Ishikawa (cell line): ENCODE results near the gene DPYSL3.

Source experiments
- CEBPB ChIP-seq: IDR thresholded peaks from 2 replicates; pipeline ENCODE4 v1.6.1; 2012
- EP300 ChIP-seq: IDR thresholded peaks from 2 replicates; pipeline ENCODE4 v1.6.1; 2012; ENCODE audit warnings: borderline replicate concordance
- FOXM1 ChIP-seq: IDR thresholded peaks from 2 replicates; pipeline ENCODE4 v1.6.1; 2012; ENCODE audit warnings: low read depth, borderline replicate concordance
- RAD21 ChIP-seq: IDR thresholded peaks from 2 replicates; pipeline ENCODE4 v1.6.1; 2012; ENCODE audit warnings: low read depth
- TAF1 ChIP-seq: IDR thresholded peaks from 2 replicates; pipeline ENCODE4 v1.6.1; 2012; ENCODE audit warnings: low read depth, mild to moderate bottlenecking
- TEAD4 ChIP-seq: IDR thresholded peaks from 2 replicates; pipeline ENCODE4 v1.6.1; 2012
- ZBTB7A ChIP-seq: IDR thresholded peaks from 2 replicates; pipeline ENCODE4 v1.6.1; 2012; ENCODE audit warnings: low read depth
- TF ChIP-seq, protein P1 (sequence below): IDR thresholded peaks from 2 replicates; pipeline ENCODE4 v1.6.1; 2012
- TF ChIP-seq, protein P2 (sequence below): IDR thresholded peaks from 2 replicates; pipeline ENCODE4 v1.6.1; 2012

DNA sequence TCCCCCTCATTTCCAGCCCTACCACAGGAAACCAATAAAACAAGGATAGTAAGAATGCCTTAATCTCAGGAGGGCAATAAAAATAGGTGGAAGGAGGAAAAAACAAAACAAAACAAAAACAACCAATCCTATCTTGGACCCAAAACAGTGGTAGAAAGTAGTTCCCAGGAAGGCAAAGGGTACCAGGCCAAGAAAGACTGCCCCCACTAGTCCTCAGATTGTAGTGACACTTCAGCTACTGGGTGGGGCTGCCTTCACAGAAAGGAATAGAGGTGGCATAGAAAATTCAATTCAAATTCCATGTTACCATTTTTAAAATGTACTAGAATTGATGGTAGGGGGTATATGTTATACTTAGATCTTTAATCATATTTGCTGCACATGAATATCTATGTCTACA, 59.3 kb downstream of the DPYSL3 start:
- TF ChIP-seq CEBPB: no peak
- TF ChIP-seq, protein P1, sequence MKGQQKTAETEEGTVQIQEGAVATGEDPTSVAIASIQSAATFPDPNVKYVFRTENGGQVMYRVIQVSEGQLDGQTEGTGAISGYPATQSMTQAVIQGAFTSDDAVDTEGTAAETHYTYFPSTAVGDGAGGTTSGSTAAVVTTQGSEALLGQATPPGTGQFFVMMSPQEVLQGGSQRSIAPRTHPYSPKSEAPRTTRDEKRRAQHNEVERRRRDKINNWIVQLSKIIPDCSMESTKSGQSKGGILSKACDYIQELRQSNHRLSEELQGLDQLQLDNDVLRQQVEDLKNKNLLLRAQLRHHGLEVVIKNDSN: no peak
- no peak for TF ChIP-seq EP300
- TF ChIP-seq TAF1: no peak
- no peak for TF ChIP-seq TEAD4
- TF ChIP-seq ZBTB7A: no peak
- TF ChIP-seq FOXM1: no peak
- no peak for TF ChIP-seq RAD21
- TF ChIP-seq, protein P2, sequence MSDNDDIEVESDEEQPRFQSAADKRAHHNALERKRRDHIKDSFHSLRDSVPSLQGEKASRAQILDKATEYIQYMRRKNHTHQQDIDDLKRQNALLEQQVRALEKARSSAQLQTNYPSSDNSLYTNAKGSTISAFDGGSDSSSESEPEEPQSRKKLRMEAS: no peak
